ENCODE results near the gene YARS1.

GRCh38 chr1:32798191-32798590 is 19.0 kb downstream of the YARS1 start:
- TF ChIP-seq, protein P1, sequence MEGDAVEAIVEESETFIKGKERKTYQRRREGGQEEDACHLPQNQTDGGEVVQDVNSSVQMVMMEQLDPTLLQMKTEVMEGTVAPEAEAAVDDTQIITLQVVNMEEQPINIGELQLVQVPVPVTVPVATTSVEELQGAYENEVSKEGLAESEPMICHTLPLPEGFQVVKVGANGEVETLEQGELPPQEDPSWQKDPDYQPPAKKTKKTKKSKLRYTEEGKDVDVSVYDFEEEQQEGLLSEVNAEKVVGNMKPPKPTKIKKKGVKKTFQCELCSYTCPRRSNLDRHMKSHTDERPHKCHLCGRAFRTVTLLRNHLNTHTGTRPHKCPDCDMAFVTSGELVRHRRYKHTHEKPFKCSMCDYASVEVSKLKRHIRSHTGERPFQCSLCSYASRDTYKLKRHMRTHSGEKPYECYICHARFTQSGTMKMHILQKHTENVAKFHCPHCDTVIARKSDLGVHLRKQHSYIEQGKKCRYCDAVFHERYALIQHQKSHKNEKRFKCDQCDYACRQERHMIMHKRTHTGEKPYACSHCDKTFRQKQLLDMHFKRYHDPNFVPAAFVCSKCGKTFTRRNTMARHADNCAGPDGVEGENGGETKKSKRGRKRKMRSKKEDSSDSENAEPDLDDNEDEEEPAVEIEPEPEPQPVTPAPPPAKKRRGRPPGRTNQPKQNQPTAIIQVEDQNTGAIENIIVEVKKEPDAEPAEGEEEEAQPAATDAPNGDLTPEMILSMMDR (conservative IDR thresholded peaks at IDR 0.05 in 1 of 2, IDR thresholded peaks at IDR 0.05 in 1 of 2; ENCODE audit: low read depth in 1 of 2, low read length in 2 of 2), result no peak
- TF ChIP-seq EZH2 (IDR thresholded peaks at IDR 0.05; ENCODE audit: low read length, missing control alignments), result no peak

All from fibroblast of lung (primary cell).